ENCODE data around the gene ANO5. TPM values are rescaled to one million over a fixed set of nuclear protein-coding genes. Genes with fewer than 3 reads are reported as not detected.

ANO5 gene
- total and polyA plus RNA-seq, 2 of the 8 experiments (the other 6 are each of a cell fraction or from before 2014, with no cell fraction given): 2.6 to 5.0 TPM

DNA sequence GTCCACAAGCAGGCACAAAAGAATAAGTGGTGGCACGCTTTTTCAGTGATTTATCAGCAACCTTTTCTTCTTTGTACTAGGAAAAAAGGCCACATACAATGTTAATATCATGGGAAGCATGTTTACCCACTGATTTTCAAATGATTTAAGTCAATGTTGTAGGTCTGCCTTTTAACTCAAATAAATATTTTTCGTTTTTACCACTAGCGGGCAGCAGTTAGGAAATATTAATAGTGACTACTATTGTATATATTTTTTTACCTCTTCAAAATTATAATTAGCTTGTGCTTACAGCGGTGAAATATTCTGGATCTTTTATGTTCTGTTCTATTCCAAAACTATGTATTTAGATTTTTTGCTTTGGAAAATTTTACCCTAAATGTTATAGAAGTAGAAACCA is 138.9 kb downstream of the ANO5 start (continued):
- TF ChIP-seq FOSL1 (IDR thresholded peaks at IDR 0.05; ENCODE audit: insufficient read depth, low read depth, low read length): no peak

Other genes starting within 250 kb of the ANO5 start
- gene SLC17A6, start 145.3 kb downstream of the ANO5 start, total RNA-seq (2021; fragmentation: NEBNext Ultra II Directional; extraction: Animal tissue kit (Norgen Biotek cat#: 25700)): 0.73 and 1.6 TPM in 2 replicates
- gene SLC17A6, start 145.3 kb downstream of the ANO5 start, polyA plus RNA-seq (2011; rRNA removed): 0.06 and 0.24 TPM in 2 replicates

Measured in H1 (cell line).